Activated T-cell treated with anti-CD3 and anti-CD28 coated beads, Interleukin-2, amount 50 U/mL, for 24 hours (primary cell): ENCODE data around the gene COG3.

ENCODE experiments used
- DNase-seq: peaks from one replicate; pipeline ENCODE4 v3.0.0-alpha.2; 2020
- H3K27ac Mint-ChIP-seq: 2 replicates; pipeline ENCODE4 v1.8.0; 2020; ENCODE audit warnings: mild to moderate bottlenecking, mixed read lengths
- H3K27me3 Mint-ChIP-seq: 2 replicates; pipeline ENCODE4 v1.8.0; 2020; ENCODE audit warnings: mixed read lengths
- H3K36me3 Mint-ChIP-seq: 2 replicates; pipeline ENCODE4 v1.8.0; 2020; ENCODE audit warnings: low read depth, mixed read lengths
- H3K4me1 Mint-ChIP-seq: 2 replicates; pipeline ENCODE4 v1.8.0; 2020; ENCODE audit warnings: low read depth, mixed read lengths
- H3K4me3 Mint-ChIP-seq: 2 replicates; pipeline ENCODE4 v1.8.0; 2020; ENCODE audit warnings: mild to moderate bottlenecking, moderate library complexity, mixed read lengths
- H3K9me3 Mint-ChIP-seq: 2 replicates; pipeline ENCODE4 v1.8.0; 2020; ENCODE audit warnings: mixed read lengths

Gene COG3

GRCh38 chr13:45506811-45507210 lies 42.1 kb downstream of the COG3 start:
- Mint-ChIP-seq H3K4me3 (no peak overlapping the region), H3K36me3 (peaks cover 78% of the 10 kb centered on the region), H3K4me1 (peaks cover 5% of the 10 kb centered on the region), H3K27me3 (no peaks in the 10 kb centered on the region), H3K27ac (peak overlapping the region; percentile 30), H3K9me3 (no peaks in the 10 kb centered on the region)
- no peak for DNase-seq

GRCh38 chr13:45508776-45509175 lies 44.0 kb downstream of the COG3 start:
- DNase-seq: no peak
- no peaks in the 10 kb centered on the region for H3K27me3 Mint-ChIP-seq
- peaks cover 11% of the 10 kb centered on the region for H3K4me1 Mint-ChIP-seq
- peaks cover 77% of the 10 kb centered on the region for H3K36me3 Mint-ChIP-seq
- no peaks in the 10 kb centered on the region for H3K9me3 Mint-ChIP-seq
- peak overlapping the region; percentile 59 for H3K27ac Mint-ChIP-seq
- H3K4me3 Mint-ChIP-seq: no peak overlapping the region

GRCh38 chr13:45510672-45511071 lies 45.9 kb downstream of the COG3 start:
- DNase-seq: no peak
- Mint-ChIP-seq H3K9me3 (no peaks in the 10 kb centered on the region), H3K27ac (peak overlapping the region; percentile 23), H3K27me3 (no peaks in the 10 kb centered on the region), H3K36me3 (peaks cover 84% of the 10 kb centered on the region), H3K4me1 (peaks cover 12% of the 10 kb centered on the region), H3K4me3 (no peak overlapping the region)

- no peaks in the 10 kb centered on the region for H3K27me3 Mint-ChIP-seq
- H3K36me3 Mint-ChIP-seq: peaks cover 84% of the 10 kb centered on the region
- peaks cover 17% of the 10 kb centered on the region for H3K4me1 Mint-ChIP-seq
- peak overlapping the region; percentile 69 for H3K27ac Mint-ChIP-seq
- no peaks in the 10 kb centered on the region for H3K9me3 Mint-ChIP-seq
- no peak for DNase-seq
- no peak overlapping the region for H3K4me3 Mint-ChIP-seq
These were observed 46.8 kb downstream of the COG3 start for GRCh38 chr13:45511310-45512097.

- Mint-ChIP-seq H3K27ac (peak overlapping the region; percentile 69), H3K27me3 (no peaks in the 10 kb centered on the region), H3K4me1 (peaks cover 23% of the 10 kb centered on the region), H3K9me3 (no peaks in the 10 kb centered on the region), H3K4me3 (no peak overlapping the region), H3K36me3 (peaks cover 84% of the 10 kb centered on the region)
- no peak for DNase-seq
These were observed 47.4 kb downstream of the COG3 start for GRCh38 chr13:45512098-45512496.

- Mint-ChIP-seq H3K36me3 (peaks cover 93% of the 10 kb centered on the region), H3K9me3 (no peaks in the 10 kb centered on the region), H3K27me3 (no peaks in the 10 kb centered on the region), H3K27ac (peak overlapping the region; percentile 60), H3K4me1 (peaks cover 45% of the 10 kb centered on the region), H3K4me3 (no peak overlapping the region)
- no peak for DNase-seq
These were observed 52.0 kb downstream of the COG3 start for GRCh38 chr13:45516757-45517156.

GRCh38 chr13:45518525-45519245 lies 53.9 kb downstream of the COG3 start:
- Mint-ChIP-seq H3K4me3 (no peak overlapping the region), H3K36me3 (peaks cover 93% of the 10 kb centered on the region), H3K9me3 (no peaks in the 10 kb centered on the region), H3K27ac (peak overlapping the region; percentile 40), H3K27me3 (no peaks in the 10 kb centered on the region), H3K4me1 (peaks cover 39% of the 10 kb centered on the region)
- no peak for DNase-seq

GRCh38 chr13:45519493-45519892 lies 54.8 kb downstream of the COG3 start:
- Mint-ChIP-seq H3K27me3 (no peaks in the 10 kb centered on the region), H3K36me3 (peaks cover 93% of the 10 kb centered on the region), H3K27ac (peak overlapping the region; percentile 40), H3K9me3 (no peaks in the 10 kb centered on the region), H3K4me3 (no peak overlapping the region), H3K4me1 (peaks cover 39% of the 10 kb centered on the region)
- DNase-seq: no peak

- Mint-ChIP-seq H3K4me3 (no peak overlapping the region), H3K9me3 (no peaks in the 10 kb centered on the region), H3K27ac (no peak overlapping the region), H3K27me3 (no peaks in the 10 kb centered on the region), H3K4me1 (peaks cover 34% of the 10 kb centered on the region), H3K36me3 (peaks cover 90% of the 10 kb centered on the region)
- DNase-seq: no peak
These were observed 56.6 kb downstream of the COG3 start for GRCh38 chr13:45521297-45521696.

GRCh38 chr13:45522571-45522970 lies 57.8 kb downstream of the COG3 start:
- Mint-ChIP-seq H3K4me3 (no peak overlapping the region), H3K27ac (peak overlapping the region; percentile 1), H3K36me3 (peaks cover 89% of the 10 kb centered on the region), H3K27me3 (no peaks in the 10 kb centered on the region), H3K4me1 (peaks cover 24% of the 10 kb centered on the region), H3K9me3 (no peaks in the 10 kb centered on the region)
- DNase-seq: no peak

- Mint-ChIP-seq H3K27ac (peak overlapping the region; percentile 63), H3K9me3 (no peaks in the 10 kb centered on the region), H3K4me3 (no peak overlapping the region), H3K36me3 (peaks cover 80% of the 10 kb centered on the region), H3K4me1 (peaks cover 6% of the 10 kb centered on the region), H3K27me3 (no peaks in the 10 kb centered on the region)
- DNase-seq: no peak
These were observed 63.1 kb downstream of the COG3 start for GRCh38 chr13:45527699-45528462.

GRCh38 chr13:45529758-45530157 lies 65.0 kb downstream of the COG3 start:
- DNase-seq: no peak
- peak overlapping the region; percentile 76 for H3K27ac Mint-ChIP-seq
- H3K9me3 Mint-ChIP-seq: no peaks in the 10 kb centered on the region
- no peaks in the 10 kb centered on the region for H3K27me3 Mint-ChIP-seq
- H3K4me3 Mint-ChIP-seq: no peak overlapping the region
- peaks cover 85% of the 10 kb centered on the region for H3K36me3 Mint-ChIP-seq
- H3K4me1 Mint-ChIP-seq: peaks cover 6% of the 10 kb centered on the region

GRCh38 chr13:45534604-45535003 lies 69.9 kb downstream of the COG3 start:
- peaks cover 64% of the 10 kb centered on the region for H3K36me3 Mint-ChIP-seq

GRCh38 chr13:45536224-45536623 lies 71.5 kb downstream of the COG3 start:
- H3K9me3 Mint-ChIP-seq: no peaks in the 10 kb centered on the region
- H3K4me3 Mint-ChIP-seq: no peak overlapping the region
- H3K36me3 Mint-ChIP-seq: peaks cover 51% of the 10 kb centered on the region
- H3K27ac Mint-ChIP-seq: no peak overlapping the region
- no peak for DNase-seq
- no peaks in the 10 kb centered on the region for H3K27me3 Mint-ChIP-seq
- peaks cover 5% of the 10 kb centered on the region for H3K4me1 Mint-ChIP-seq

More at GRCh38 chr13:45534604-45535003, 69.9 kb downstream of the COG3 start:
- H3K4me1 Mint-ChIP-seq: peaks cover 10% of the 10 kb centered on the region
- DNase-seq: no peak
- no peaks in the 10 kb centered on the region for H3K9me3 Mint-ChIP-seq
- no peak overlapping the region for H3K27ac Mint-ChIP-seq
- H3K4me3 Mint-ChIP-seq: no peak overlapping the region
- H3K27me3 Mint-ChIP-seq: no peaks in the 10 kb centered on the region
